Measurements from ENCODE around the gene FHOD3. TPM values are rescaled to one million over a fixed set of nuclear protein-coding genes. Genes with fewer than 3 reads are reported as not detected.
A peak's percentile ranks its signal among the peaks of the same experiment; 100 is the strongest.

Gene FHOD3
- total RNA-seq, 1 donor from 2014 or later = 346 TPM

DNA sequence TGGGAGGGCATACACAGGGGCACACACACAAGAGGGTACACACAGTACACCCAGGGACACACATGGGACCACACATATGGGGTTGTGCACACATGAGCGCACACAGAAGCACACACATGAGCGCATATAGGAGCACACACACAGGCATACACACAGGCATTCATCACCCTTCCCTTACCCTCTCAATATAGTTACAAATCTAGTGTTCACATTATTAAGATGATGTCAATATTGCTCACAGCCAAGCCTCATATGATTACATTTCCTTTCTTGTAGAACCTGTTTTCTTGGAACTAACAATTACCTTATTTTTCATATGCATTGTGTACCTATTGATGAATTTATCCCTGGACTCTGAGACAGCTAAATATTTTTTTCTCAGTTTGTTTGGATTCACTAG, 156.7 kb downstream of the FHOD3 start:
- Histone ChIP-seq H3K36me3 (no peaks in the 10 kb centered on the region), H3K9me3 (replicated peaks) (no peaks in the 10 kb centered on the region), H3K4me1 (peaks cover 94% of the 10 kb centered on the region), H3K4me3 (no peak overlapping the region), H3K27ac (replicated peaks) (no peak overlapping the region), H3K27me3 (ENCODE audit: low read depth) (no peaks in the 10 kb centered on the region)
- TF ChIP-seq, protein P1, sequence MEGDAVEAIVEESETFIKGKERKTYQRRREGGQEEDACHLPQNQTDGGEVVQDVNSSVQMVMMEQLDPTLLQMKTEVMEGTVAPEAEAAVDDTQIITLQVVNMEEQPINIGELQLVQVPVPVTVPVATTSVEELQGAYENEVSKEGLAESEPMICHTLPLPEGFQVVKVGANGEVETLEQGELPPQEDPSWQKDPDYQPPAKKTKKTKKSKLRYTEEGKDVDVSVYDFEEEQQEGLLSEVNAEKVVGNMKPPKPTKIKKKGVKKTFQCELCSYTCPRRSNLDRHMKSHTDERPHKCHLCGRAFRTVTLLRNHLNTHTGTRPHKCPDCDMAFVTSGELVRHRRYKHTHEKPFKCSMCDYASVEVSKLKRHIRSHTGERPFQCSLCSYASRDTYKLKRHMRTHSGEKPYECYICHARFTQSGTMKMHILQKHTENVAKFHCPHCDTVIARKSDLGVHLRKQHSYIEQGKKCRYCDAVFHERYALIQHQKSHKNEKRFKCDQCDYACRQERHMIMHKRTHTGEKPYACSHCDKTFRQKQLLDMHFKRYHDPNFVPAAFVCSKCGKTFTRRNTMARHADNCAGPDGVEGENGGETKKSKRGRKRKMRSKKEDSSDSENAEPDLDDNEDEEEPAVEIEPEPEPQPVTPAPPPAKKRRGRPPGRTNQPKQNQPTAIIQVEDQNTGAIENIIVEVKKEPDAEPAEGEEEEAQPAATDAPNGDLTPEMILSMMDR (IDR thresholded peaks at IDR 0.05; ENCODE audit: borderline replicate concordance) = no peak
- no peak for DNase-seq
- intact Hi-C loops (cut with micrococcal nuclease) = no loop called here

DNA sequence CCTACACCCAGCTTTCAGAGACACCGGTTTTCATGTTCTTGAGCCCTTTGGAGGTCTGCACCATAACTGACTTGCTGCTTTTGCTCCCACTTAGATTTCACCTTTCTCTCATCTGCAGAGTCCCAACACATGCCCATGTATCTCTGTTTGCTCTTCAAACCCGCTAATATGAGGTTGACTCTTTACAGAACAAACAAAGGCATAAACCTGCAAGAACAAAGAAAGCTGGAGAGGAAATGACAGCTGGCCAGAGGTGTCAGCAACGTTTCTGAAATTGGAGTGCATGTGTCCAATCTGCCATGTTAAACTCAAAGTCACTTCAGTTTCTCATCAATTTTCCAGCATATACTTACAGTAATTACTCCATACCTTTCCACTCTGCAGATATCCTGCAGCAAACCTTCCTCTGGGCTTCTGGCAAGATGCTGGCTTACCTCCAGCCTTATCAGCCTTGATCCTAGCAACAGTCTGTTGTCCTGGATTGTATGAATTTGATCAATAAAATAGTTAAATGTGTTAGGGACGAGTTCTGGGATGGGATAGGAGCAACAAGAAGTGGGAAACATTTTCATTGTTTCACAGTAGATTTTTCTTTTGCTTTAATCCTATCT, 157.4 kb downstream of the FHOD3 start:
- no peak overlapping the region for H3K4me3 ChIP-seq
- intact Hi-C loops (cut with micrococcal nuclease) = no loop called here
- no peaks in the 10 kb centered on the region for H3K36me3 ChIP-seq
- no peak for DNase-seq
- H3K27me3 ChIP-seq (ENCODE audit: low read depth) = no peaks in the 10 kb centered on the region
- TF ChIP-seq, protein P1 (IDR thresholded peaks at IDR 0.05; ENCODE audit: borderline replicate concordance) = no peak
- peaks cover 94% of the 10 kb centered on the region for H3K4me1 ChIP-seq
- no peak overlapping the region for H3K27ac ChIP-seq (replicated peaks)
- H3K9me3 ChIP-seq (replicated peaks) = no peaks in the 10 kb centered on the region

DNA sequence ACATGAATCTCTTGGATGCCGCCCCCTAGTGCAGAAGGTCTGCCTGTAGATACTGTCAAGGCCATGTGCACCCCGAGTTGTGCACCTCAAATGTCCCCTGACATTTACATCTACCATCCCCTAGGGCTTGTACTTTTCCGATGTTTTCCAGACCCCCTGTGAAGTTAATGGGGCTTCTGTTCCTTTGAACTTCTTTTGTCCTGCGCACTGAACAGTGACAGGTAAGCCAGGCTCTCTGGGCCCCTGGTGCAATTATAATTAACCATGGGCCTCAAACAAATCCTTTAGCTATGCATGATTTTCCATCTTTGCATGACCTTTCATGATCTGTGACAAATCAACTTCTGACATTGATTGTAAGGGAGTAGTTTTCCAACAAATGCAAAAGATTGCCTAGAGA, 158.4 kb downstream of the FHOD3 start:
- no peak for DNase-seq
- intact Hi-C loops (cut with micrococcal nuclease) = no loop called here
- H3K27ac ChIP-seq (replicated peaks) = peak overlapping the region; percentile 89
- H3K27me3 ChIP-seq (ENCODE audit: low read depth) = no peaks in the 10 kb centered on the region
- TF ChIP-seq, protein P1 (IDR thresholded peaks at IDR 0.05; ENCODE audit: borderline replicate concordance) = no peak
- peaks cover 95% of the 10 kb centered on the region for H3K4me1 ChIP-seq
- no peaks in the 10 kb centered on the region for H3K9me3 ChIP-seq (replicated peaks)
- H3K4me3 ChIP-seq = no peak overlapping the region
- H3K36me3 ChIP-seq = no peaks in the 10 kb centered on the region

DNA sequence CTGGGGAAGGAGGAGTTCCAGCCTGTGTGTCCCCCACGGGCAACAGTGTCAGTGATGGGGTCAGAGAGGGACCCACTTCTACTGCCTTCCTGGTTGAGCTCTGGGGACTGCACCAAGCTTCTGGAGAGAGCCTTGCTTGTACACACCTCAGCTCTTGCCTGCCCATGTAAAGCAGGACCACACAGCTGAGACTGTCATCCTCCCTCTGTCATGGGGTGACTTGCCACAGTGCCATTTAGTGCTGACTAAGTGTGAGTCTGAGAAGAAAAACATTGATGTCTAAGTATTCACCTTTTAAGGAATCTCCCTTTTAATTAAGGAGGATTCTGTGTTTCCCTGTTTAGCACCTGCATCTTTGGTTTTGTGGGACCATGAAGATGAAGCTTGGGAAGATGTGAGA, 159.1 kb downstream of the FHOD3 start:
- intact Hi-C loops (cut with micrococcal nuclease) = no loop called here

DNA sequence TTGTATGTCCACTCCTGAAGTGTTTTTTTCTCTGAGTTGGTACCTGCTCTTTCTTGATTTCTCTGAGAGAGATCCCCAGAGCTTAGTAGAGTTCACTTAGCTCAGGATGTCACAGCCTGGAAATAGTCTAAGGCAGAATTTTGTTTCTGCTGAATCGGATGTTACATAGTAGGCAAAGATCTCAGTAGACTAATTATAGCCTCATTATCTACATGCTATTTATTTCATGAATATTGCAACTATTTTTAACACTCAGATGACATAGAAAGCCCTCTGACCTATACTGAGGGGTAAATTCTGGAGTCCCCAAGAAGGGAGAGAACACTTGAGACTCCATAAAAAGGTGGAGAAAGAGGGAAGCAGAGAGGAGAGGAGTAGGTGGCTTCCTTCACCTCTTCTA, 160.2 kb downstream of the FHOD3 start:
- Histone ChIP-seq H3K36me3 (no peaks in the 10 kb centered on the region), H3K27ac (replicated peaks) (peak overlapping the region; percentile 89), H3K9me3 (replicated peaks) (no peaks in the 10 kb centered on the region), H3K4me3 (peak overlapping the region; percentile 28), H3K4me1 (peaks cover 94% of the 10 kb centered on the region), H3K27me3 (ENCODE audit: low read depth) (no peaks in the 10 kb centered on the region)
- intact Hi-C loops (cut with micrococcal nuclease) = no loop called here
- TF ChIP-seq, protein P1 (IDR thresholded peaks at IDR 0.05; ENCODE audit: borderline replicate concordance) = no peak
- no peak for DNase-seq

More for the DNA sequence above, 159.1 kb downstream of the FHOD3 start:
- TF ChIP-seq, protein P1 (IDR thresholded peaks at IDR 0.05; ENCODE audit: borderline replicate concordance) = no peak
- Histone ChIP-seq H3K9me3 (replicated peaks) (no peaks in the 10 kb centered on the region), H3K4me1 (peaks cover 95% of the 10 kb centered on the region), H3K4me3 (peak overlapping the region; percentile 28), H3K27ac (replicated peaks) (peak overlapping the region; percentile 89), H3K36me3 (no peaks in the 10 kb centered on the region), H3K27me3 (ENCODE audit: low read depth) (no peaks in the 10 kb centered on the region)
- DNase-seq = no peak

Data from left ventricle myocardium inferior (tissue), 1 donor.